HCT116 (cell line): ENCODE measurements around the gene RIPOR3. TPM values are rescaled to one million over a fixed set of nuclear protein-coding genes. Genes with fewer than 3 reads are reported as not detected.

Experiments used
- ATAC-seq: fragments of 200-7000 bp; cut with Tn5 transposase; 2 replicates; pipeline ENCODE4 v1.9.1; 2020; ENCODE audit warnings: mild to moderate bottlenecking, moderate library complexity
- BruUV-seq: library from RNA; stranded (reverse); fragments of 400-500 nt; replicated peaks from 2 replicates; lab custom pipeline; 2021; lab: Mats Ljungman, UMichigan
- CTCF ChIA-PET: fragments of 300-600 bp; sonication (Branson Sonifier 250); formaldehyde crosslinking; loops from one replicate; lab custom pipeline; 2021; ENCODE audit warnings: antibody characterized with exemption; lab: Charles Lee
- POLR2A ChIA-PET: fragments of 300-600, 350-600 bp; sonication (Branson Sonifier 250); formaldehyde crosslinking; loops from one replicate; lab custom pipeline; 2021; ENCODE audit warnings: antibody characterized with exemption; lab: Charles Lee
- RAD21 ChIA-PET, 2 experiments: fragments of 300-600 bp; sonication (Branson Sonifier 250); formaldehyde crosslinking; loops; one replicate each; lab custom pipeline; 2023; ENCODE audit warnings: low total read pairs in 2 of 2; ENCODE audit not compliant: uncharacterized antibody in 2 of 2, unreplicated experiment in 2 of 2, low non-redundant PET in 1 of 2; lab: Charles Lee
- DNase-seq: peaks from one replicate; pipeline ENCODE4 v3.0.0-alpha.2; 2010; ENCODE audit warnings: low read depth, low spot score
- H2AFZ ChIP-seq: fragments of 200-600 bp; shearing (Covaris generic), sonication (generic); 2 replicates; pipeline ENCODE4 v1.6.1; 2017; ENCODE audit warnings: low read depth, mixed run types, mixed read lengths, antibody characterized with exemption, low read length; ENCODE audit not compliant: poor library complexity, severe bottlenecking
- H3K27ac ChIP-seq: 2 replicates; pipeline ENCODE4 v1.5.1; 2012; ENCODE audit warnings: low read depth, low read length
- H3K27me3 ChIP-seq: fragments of 200-600 bp; sonication (generic); 2 replicates; pipeline ENCODE4 v1.6.1; 2016; ENCODE audit warnings: mixed run types, low read length, mixed read lengths; ENCODE audit not compliant: insufficient read depth
- H3K36me3 ChIP-seq, 2 experiments: fragments of 200-500 bp in 1 of 2; fragments of 200-600 bp in 1 of 2; sonication (Bioruptor generic) in 1 of 2; sonication (generic) in 1 of 2; 2 replicates each; pipeline versions ENCODE4 v1.5.1 to v1.6.1; 2014 to 2016; ENCODE audit warnings: low read length in 2 of 2, inconsistent platforms in 1 of 2, mixed read lengths in 1 of 2, mixed run types in 1 of 2; ENCODE audit not compliant: insufficient read depth in 2 of 2, control insufficient read depth in 1 of 2
- H3K4me1 ChIP-seq, 2 experiments: fragments of 200-600 bp in 1 of 2; sonication (generic) in 1 of 2; 2 replicates each; pipeline versions ENCODE4 v1.5.1 to v1.6.1; 2012 to 2017; ENCODE audit warnings: low read length in 2 of 2, inconsistent platforms in 1 of 2, mild to moderate bottlenecking in 1 of 2, mixed read lengths in 1 of 2, mixed run types in 1 of 2, moderate library complexity in 1 of 2; ENCODE audit not compliant: insufficient read depth in 2 of 2, control insufficient read depth in 1 of 2
- H3K4me2 ChIP-seq: fragments of 200-600 bp; sonication (generic); 2 replicates; pipeline ENCODE4 v1.6.1; 2017; ENCODE audit warnings: mixed run types, low read length, mixed read lengths
- H3K4me3 ChIP-seq, 2 experiments: fragments of 200-600 bp in 1 of 2; sonication (generic) in 1 of 2; replicated peaks in 1 of 2; 2 replicates each; pipeline ENCODE4 v1.5.1; 2011 to 2016; ENCODE audit warnings: low read length in 2 of 2, control low read depth in 1 of 2, low read depth in 1 of 2, mild to moderate bottlenecking in 1 of 2, mixed read lengths in 1 of 2, mixed run types in 1 of 2
- H3K79me2 ChIP-seq: fragments of 200-600 bp; sonication (generic); 2 replicates; pipeline ENCODE4 v1.6.1; 2017; ENCODE audit warnings: mild to moderate bottlenecking, mixed run types, low read length, moderate library complexity, mixed read lengths; ENCODE audit not compliant: insufficient read depth
- H3K9ac ChIP-seq: fragments of 200-600 bp; sonication (generic); 2 replicates; pipeline ENCODE4 v1.6.1; 2016; ENCODE audit warnings: low read length, mixed read lengths
- H3K9me2 ChIP-seq: fragments of 200-600 bp; sonication (generic), shearing (Covaris generic); 2 replicates; pipeline ENCODE4 v1.6.1; 2017; ENCODE audit warnings: mixed run types, mild to moderate bottlenecking, moderate library complexity; ENCODE audit not compliant: insufficient read depth
- H3K9me3 ChIP-seq, 2 experiments: fragments of 200-500 bp in 1 of 2; fragments of 200-600 bp in 1 of 2; sonication (Bioruptor generic) in 1 of 2; sonication (generic) in 1 of 2; 2 replicates each; pipeline ENCODE4 v1.6.1; 2014 to 2017; ENCODE audit warnings: low read length in 2 of 2, mixed read lengths in 2 of 2, inconsistent platforms in 1 of 2, low read depth in 1 of 2, mild to moderate bottlenecking in 1 of 2, mixed run types in 1 of 2, moderate library complexity in 1 of 2; ENCODE audit not compliant: control insufficient read depth in 1 of 2, insufficient read depth in 1 of 2
- H4K20me1 ChIP-seq: fragments of 200-600 bp; sonication (generic), shearing (Covaris generic); 2 replicates; pipeline ENCODE4 v1.6.1; 2017; ENCODE audit warnings: mixed run types, mild to moderate bottlenecking, moderate library complexity; ENCODE audit not compliant: insufficient read depth
- CEBPB ChIP-seq: IDR thresholded peaks from 2 replicates; pipeline ENCODE4 v1.6.1; 2012; ENCODE audit warnings: low read depth
- ELF1 ChIP-seq: IDR thresholded peaks from 2 replicates; pipeline ENCODE4 v1.6.1; 2012; ENCODE audit warnings: low read depth, borderline replicate concordance
- FOSL1 ChIP-seq: IDR thresholded peaks from 2 replicates; pipeline ENCODE4 v1.6.1; 2012; ENCODE audit warnings: low read depth
- JUND ChIP-seq: IDR thresholded peaks from 2 replicates; pipeline ENCODE4 v1.6.1; 2012
- POLR2AphosphoS5 ChIP-seq: IDR thresholded peaks from 2 replicates; pipeline ENCODE4 v1.6.1; 2011; ENCODE audit warnings: mild to moderate bottlenecking, low read depth, low read length, moderate library complexity
- SIN3A ChIP-seq: IDR thresholded peaks from 2 replicates; pipeline ENCODE4 v1.6.1; 2012; ENCODE audit warnings: low read depth
- SRF ChIP-seq: IDR thresholded peaks from 2 replicates; pipeline ENCODE4 v1.6.1; 2012; ENCODE audit warnings: low read depth
- intact Hi-C: fragments of 100-400 bp; cut with micrococcal nuclease; formaldehyde crosslinking; loops from 2 replicates; pipeline ENCODE4 v1.10.0; 2022
- total RNA-seq: library from RNA; stranded (reverse); gene quantifications from one replicate; pipeline ENCODE4 v1.2.1, GENCODE V29; 2021; ENCODE audit not compliant: unreplicated experiment
- TF ChIP-seq, protein P1 (sequence below): IDR thresholded peaks from 2 replicates; pipeline ENCODE4 v1.6.1; 2011; ENCODE audit warnings: mild to moderate bottlenecking, low read length, moderate library complexity; ENCODE audit not compliant: insufficient replicate concordance; ENCODE audit errors: extremely low read depth
- TF ChIP-seq, protein P2 (sequence below), 3 experiments: fragments of 200-600 bp in 1 of 3; sonication (generic) in 1 of 3; IDR thresholded peaks in 2 of 3; conservative IDR thresholded peaks in 1 of 3; 2 replicates each; pipeline ENCODE4 v1.5.1; 2012 to 2017; ENCODE audit warnings: low read depth in 2 of 3, low read length in 2 of 3, antibody characterized with exemption in 1 of 3, borderline replicate concordance in 1 of 3, control low read depth in 1 of 3, mild to moderate bottlenecking in 1 of 3, mixed read lengths in 1 of 3, mixed run types in 1 of 3, moderate library complexity in 1 of 3; ENCODE audit not compliant: insufficient read depth in 1 of 3

The RIPOR3 gene
- total RNA-seq, 1 experiment from 2014 or later: 0.22 TPM

DNA sequence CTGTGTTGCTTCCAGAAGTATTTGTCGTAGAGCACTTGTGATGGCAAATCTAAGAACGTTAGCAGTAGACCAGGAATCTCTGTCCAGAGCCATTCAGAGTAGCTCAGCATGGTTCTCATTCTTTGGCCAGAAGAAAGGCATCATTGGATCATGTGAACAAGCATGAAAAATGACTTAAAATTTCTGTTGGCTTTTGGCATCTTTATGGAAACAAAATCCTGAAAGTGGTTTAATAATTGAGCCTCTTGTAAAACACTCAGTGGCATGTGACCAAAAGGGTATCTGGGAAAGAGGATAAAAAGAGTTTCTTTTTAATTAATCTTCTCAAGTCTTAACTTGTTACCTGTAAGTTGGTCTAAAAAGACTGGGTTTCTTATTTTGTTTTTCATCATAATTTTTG, 126.0 kb downstream of the RIPOR3 start:
- no peak for DNase-seq
- H4K20me1 ChIP-seq: no peaks in the 10 kb centered on the region
- H3K27ac ChIP-seq: no peak overlapping the region
- H3K9me2 ChIP-seq: no peaks in the 10 kb centered on the region
- RAD21 ChIA-PET: no interaction called here
- H3K4me2 ChIP-seq: no peak overlapping the region
- H3K27me3 ChIP-seq: no peaks in the 10 kb centered on the region
- no peak for ATAC-seq
- peaks cover 14 to 44% of the 10 kb centered on the region in 2 experiments for H3K36me3 ChIP-seq
- POLR2A ChIA-PET: no interaction called here
- H3K9ac ChIP-seq: no peak overlapping the region
- no peak overlapping the region for H2AFZ ChIP-seq
- peaks cover 56% of the 10 kb centered on the region for H3K79me2 ChIP-seq
- no peaks in the 10 kb centered on the region for H3K9me3 ChIP-seq
- H3K4me1 ChIP-seq: peaks cover 44 to 61% of the 10 kb centered on the region in 2 experiments
- TF ChIP-seq SIN3A (no peak), ELF1 (no peak), POLR2AphosphoS5 (no peak), SRF (no peak), JUND (no peak), FOSL1 (no peak), CEBPB (no peak)
- TF ChIP-seq, protein P1, sequence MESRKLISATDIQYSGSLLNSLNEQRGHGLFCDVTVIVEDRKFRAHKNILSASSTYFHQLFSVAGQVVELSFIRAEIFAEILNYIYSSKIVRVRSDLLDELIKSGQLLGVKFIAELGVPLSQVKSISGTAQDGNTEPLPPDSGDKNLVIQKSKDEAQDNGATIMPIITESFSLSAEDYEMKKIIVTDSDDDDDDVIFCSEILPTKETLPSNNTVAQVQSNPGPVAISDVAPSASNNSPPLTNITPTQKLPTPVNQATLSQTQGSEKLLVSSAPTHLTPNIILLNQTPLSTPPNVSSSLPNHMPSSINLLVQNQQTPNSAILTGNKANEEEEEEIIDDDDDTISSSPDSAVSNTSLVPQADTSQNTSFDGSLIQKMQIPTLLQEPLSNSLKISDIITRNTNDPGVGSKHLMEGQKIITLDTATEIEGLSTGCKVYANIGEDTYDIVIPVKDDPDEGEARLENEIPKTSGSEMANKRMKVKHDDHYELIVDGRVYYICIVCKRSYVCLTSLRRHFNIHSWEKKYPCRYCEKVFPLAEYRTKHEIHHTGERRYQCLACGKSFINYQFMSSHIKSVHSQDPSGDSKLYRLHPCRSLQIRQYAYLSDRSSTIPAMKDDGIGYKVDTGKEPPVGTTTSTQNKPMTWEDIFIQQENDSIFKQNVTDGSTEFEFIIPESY: no peak
- TF ChIP-seq, protein P2, sequence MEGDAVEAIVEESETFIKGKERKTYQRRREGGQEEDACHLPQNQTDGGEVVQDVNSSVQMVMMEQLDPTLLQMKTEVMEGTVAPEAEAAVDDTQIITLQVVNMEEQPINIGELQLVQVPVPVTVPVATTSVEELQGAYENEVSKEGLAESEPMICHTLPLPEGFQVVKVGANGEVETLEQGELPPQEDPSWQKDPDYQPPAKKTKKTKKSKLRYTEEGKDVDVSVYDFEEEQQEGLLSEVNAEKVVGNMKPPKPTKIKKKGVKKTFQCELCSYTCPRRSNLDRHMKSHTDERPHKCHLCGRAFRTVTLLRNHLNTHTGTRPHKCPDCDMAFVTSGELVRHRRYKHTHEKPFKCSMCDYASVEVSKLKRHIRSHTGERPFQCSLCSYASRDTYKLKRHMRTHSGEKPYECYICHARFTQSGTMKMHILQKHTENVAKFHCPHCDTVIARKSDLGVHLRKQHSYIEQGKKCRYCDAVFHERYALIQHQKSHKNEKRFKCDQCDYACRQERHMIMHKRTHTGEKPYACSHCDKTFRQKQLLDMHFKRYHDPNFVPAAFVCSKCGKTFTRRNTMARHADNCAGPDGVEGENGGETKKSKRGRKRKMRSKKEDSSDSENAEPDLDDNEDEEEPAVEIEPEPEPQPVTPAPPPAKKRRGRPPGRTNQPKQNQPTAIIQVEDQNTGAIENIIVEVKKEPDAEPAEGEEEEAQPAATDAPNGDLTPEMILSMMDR (IDR thresholded peaks at IDR 0.05 in 2 of 3, conservative IDR thresholded peaks at IDR 0.05 in 1 of 3; ENCODE audit: borderline replicate concordance in 1 of 3, insufficient read depth in 1 of 3, low read depth in 2 of 3, low read length in 2 of 3): no peak
- CTCF ChIA-PET: no interaction called here
- no peak overlapping the region for H3K4me3 ChIP-seq
- no TSS peak for BruUV-seq
- intact Hi-C loops: no loop called here
